Endothelial cell (in vitro differentiated cells): Measurements from ENCODE around the gene GPATCH11. TPM values are rescaled to one million over a fixed set of nuclear protein-coding genes. Genes with fewer than 3 reads are reported as not detected.

Source experiments
- DNase-seq: peaks from one replicate; pipeline ENCODE4 v3.0.0; 2021; ENCODE audit warnings: low spot score
- H3K27ac Mint-ChIP-seq: one replicate; pipeline ENCODE4 v1.8.0; 2021; ENCODE audit warnings: mixed read lengths, inconsistent platforms; ENCODE audit not compliant: unreplicated experiment
- H3K27me3 Mint-ChIP-seq: one replicate; pipeline ENCODE4 v1.8.0; 2021; ENCODE audit warnings: mild to moderate bottlenecking, moderate library complexity, mixed read lengths, inconsistent platforms; ENCODE audit not compliant: unreplicated experiment
- H3K36me3 Mint-ChIP-seq: one replicate; pipeline ENCODE4 v1.8.0; 2021; ENCODE audit warnings: mild to moderate bottlenecking, low read depth, mixed read lengths, inconsistent platforms; ENCODE audit not compliant: unreplicated experiment
- H3K4me1 Mint-ChIP-seq: one replicate; pipeline ENCODE4 v1.8.0; 2021; ENCODE audit warnings: mild to moderate bottlenecking, mixed read lengths, inconsistent platforms; ENCODE audit not compliant: unreplicated experiment
- H3K4me3 Mint-ChIP-seq: one replicate; pipeline ENCODE4 v1.8.0; 2021; ENCODE audit warnings: mild to moderate bottlenecking, mixed read lengths, inconsistent platforms; ENCODE audit not compliant: unreplicated experiment
- H3K9me3 Mint-ChIP-seq: one replicate; pipeline ENCODE4 v1.8.0; 2021; ENCODE audit warnings: mixed read lengths, inconsistent platforms; ENCODE audit not compliant: unreplicated experiment
- total RNA-seq: library from RNA; stranded (reverse); fragmentation: NEBNext Ultra II Directional; extraction: Animal tissue kit (Norgen Biotek cat#: 25700); gene quantifications from one replicate; pipeline ENCODE4 v1.2.1, GENCODE V29; 2021; ENCODE audit not compliant: unreplicated experiment
- TF ChIP-seq, protein P1 (sequence below): fragments of 200-600 bp; sonication (generic); IDR thresholded peaks from one replicate; pipeline ENCODE4 v1.5.0; 2021; ENCODE audit warnings: antibody characterized with exemption; ENCODE audit not compliant: unreplicated experiment

GPATCH11 gene
- total RNA-seq, 1 donor from 2014 or later, result 8.2 TPM

DNA sequence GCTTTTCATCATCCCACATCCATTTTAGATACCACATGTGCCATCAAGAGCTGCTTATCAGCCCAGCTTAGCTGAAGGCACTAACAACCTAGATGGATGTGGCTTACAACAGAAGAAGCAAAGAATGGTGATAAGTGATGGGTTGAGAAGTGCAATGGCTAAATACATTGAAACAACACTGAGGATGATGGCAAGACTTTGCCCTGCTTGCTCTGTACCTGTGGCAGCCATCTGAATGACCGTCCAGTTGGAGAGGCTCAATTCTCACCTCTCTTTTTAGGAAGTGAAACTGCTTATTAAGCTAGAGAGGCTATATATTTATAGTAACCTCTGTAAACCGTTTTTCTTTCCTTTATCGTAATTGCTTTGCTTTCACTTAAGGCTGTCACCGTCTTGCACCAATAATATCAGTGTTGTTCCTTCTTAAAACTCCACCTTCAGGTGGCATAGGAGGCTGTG, 5.7 kb downstream of the GPATCH11 start:
- H3K9me3 Mint-ChIP-seq, result no peaks in the 10 kb centered on the region
- H3K27me3 Mint-ChIP-seq, result peaks cover 1% of the 10 kb centered on the region
- peaks cover 19% of the 10 kb centered on the region for H3K36me3 Mint-ChIP-seq
- no peaks in the 10 kb centered on the region for H3K4me1 Mint-ChIP-seq
- no peak overlapping the region for H3K4me3 Mint-ChIP-seq
- DNase-seq, result no peak
- H3K27ac Mint-ChIP-seq, result no peak overlapping the region
- TF ChIP-seq, protein P1, sequence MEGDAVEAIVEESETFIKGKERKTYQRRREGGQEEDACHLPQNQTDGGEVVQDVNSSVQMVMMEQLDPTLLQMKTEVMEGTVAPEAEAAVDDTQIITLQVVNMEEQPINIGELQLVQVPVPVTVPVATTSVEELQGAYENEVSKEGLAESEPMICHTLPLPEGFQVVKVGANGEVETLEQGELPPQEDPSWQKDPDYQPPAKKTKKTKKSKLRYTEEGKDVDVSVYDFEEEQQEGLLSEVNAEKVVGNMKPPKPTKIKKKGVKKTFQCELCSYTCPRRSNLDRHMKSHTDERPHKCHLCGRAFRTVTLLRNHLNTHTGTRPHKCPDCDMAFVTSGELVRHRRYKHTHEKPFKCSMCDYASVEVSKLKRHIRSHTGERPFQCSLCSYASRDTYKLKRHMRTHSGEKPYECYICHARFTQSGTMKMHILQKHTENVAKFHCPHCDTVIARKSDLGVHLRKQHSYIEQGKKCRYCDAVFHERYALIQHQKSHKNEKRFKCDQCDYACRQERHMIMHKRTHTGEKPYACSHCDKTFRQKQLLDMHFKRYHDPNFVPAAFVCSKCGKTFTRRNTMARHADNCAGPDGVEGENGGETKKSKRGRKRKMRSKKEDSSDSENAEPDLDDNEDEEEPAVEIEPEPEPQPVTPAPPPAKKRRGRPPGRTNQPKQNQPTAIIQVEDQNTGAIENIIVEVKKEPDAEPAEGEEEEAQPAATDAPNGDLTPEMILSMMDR, result no peak

DNA sequence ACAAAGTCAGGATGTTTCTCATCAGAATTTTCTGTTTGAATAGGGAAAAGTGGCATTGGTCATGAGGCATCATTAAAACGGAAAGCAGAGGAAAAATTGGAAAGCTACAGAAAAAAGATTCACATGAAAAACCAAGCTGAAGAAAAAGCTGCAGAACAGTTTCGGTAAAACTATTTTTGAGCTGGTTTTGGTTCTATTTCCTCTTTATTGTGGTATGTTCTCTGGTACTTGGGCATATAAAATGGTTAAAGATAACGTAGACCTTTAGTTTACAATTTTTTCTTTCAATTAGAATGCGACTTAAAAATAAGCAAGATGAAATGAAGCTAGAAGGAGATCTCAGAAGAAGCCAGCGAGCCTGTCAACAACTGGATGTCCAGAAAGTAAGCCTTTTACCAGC, 7.6 kb downstream of the GPATCH11 start:
- H3K27me3 Mint-ChIP-seq, result peaks cover 1% of the 10 kb centered on the region
- no peak overlapping the region for H3K27ac Mint-ChIP-seq
- H3K36me3 Mint-ChIP-seq, result peaks cover 19% of the 10 kb centered on the region
- no peaks in the 10 kb centered on the region for H3K4me1 Mint-ChIP-seq
- H3K4me3 Mint-ChIP-seq, result no peak overlapping the region
- TF ChIP-seq, protein P1, result no peak
- DNase-seq, result no peak
- H3K9me3 Mint-ChIP-seq, result no peaks in the 10 kb centered on the region

DNA sequence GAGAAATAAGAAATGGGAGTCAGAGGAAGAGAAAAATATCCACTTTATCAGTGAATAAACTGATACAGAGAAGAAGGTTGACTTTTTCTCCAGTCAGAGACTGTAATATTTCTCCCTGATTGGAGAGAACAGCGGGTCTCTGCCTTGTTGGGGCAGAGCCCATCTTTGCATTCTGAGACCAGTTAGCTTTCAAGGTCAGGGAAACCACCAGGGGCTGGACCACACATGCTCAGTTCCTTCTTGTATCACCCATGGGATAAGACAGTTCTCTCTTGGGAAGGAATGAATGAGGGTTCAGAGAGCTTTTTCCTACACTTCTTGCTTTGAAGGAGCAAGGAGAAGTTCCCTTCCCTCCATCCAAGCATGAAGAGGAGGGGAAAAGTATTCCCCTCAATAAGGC, 12.2 kb downstream of the GPATCH11 start:
- Mint-ChIP-seq H3K27ac (no peak overlapping the region), H3K4me3 (no peak overlapping the region), H3K9me3 (no peaks in the 10 kb centered on the region), H3K27me3 (no peaks in the 10 kb centered on the region), H3K36me3 (peaks cover 8% of the 10 kb centered on the region), H3K4me1 (no peaks in the 10 kb centered on the region)
- TF ChIP-seq, protein P1, result no peak
- DNase-seq, result no peak

DNA sequence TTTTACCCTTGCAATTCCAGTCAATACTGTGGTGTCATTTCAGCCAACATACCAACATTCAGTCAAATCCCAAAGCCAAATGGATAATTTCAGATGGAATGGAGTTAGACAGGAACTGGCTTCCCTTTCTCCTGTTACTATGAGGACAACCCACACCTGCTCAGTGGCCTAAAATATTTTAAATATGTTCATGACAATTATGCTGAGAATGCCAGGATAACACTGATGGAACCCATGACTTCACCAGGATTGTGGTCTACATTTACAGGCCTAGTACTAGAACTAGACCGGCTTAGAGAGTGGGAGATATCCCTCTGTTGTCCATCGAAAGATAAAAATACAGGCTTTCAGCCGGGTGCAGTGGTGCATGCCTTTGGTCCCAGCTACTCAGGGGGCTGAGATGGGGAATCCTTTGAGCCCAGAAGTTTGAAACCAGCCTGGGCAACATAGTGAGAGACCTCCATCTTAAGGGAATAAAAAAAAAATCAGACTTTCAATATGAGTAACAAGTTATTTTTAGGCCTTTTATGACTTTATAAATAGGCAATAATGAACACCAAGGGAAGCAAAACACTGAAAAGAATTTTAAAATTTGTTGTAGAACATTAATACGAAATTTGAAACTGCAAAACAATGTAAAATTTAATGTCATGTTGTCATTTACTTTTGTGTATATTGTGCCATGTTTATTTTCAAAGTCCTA, 14.2 kb downstream of the GPATCH11 start:
- Mint-ChIP-seq H3K4me3 (no peak overlapping the region), H3K36me3 (peaks cover 8% of the 10 kb centered on the region), H3K27ac (no peak overlapping the region), H3K27me3 (no peaks in the 10 kb centered on the region), H3K4me1 (no peaks in the 10 kb centered on the region), H3K9me3 (no peaks in the 10 kb centered on the region)
- TF ChIP-seq, protein P1, result no peak
- DNase-seq, result no peak

DNA sequence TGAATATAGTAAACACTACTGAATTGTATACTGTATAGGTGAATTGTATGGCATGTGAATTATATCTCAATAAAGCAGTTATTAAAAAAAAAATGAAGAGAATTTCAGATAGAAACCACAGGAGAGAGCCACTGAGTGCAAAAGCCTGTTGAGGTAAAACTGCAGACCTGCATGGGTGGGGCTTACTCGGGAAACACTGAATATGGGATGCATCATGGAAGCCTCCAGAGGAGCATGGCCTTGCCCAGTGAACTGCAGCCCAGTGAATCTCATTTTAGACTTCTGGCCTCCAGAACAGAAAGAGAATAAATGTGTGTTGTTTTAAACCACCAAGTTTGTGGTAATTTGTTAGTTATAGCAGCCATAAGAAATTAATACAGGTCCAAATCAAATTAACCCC, 15.7 kb downstream of the GPATCH11 start:
- Mint-ChIP-seq H3K4me1 (no peaks in the 10 kb centered on the region), H3K36me3 (peaks cover 3% of the 10 kb centered on the region), H3K4me3 (no peak overlapping the region), H3K9me3 (no peaks in the 10 kb centered on the region), H3K27me3 (no peaks in the 10 kb centered on the region), H3K27ac (no peak overlapping the region)
- TF ChIP-seq, protein P1, result no peak
- DNase-seq, result no peak
